GM23338 (cell line): ENCODE measurements around the gene VPS45.

ENCODE experiments used
- CREB1 ChIP-seq: fragments of 250-450 bp; sonication (Bioruptor Pico); IDR thresholded peaks from 2 replicates; pipeline ENCODE4 v1.5.0; 2020; ENCODE audit warnings: low read depth, mild to moderate bottlenecking, moderate library complexity
- CTCF ChIP-seq, 2 experiments: fragments of 200-600 bp in 1 of 2; sonication (generic) in 1 of 2; conservative IDR thresholded peaks; 2 replicates each; pipeline versions ENCODE4 v1.5.1 to v1.6.1; 2016 to 2017; ENCODE audit warnings: antibody characterized with exemption in 2 of 2, low read depth in 2 of 2, mild to moderate bottlenecking in 2 of 2, moderate library complexity in 1 of 2
- EZH2 ChIP-seq: fragments of 200-600 bp; sonication (generic); IDR thresholded peaks from one replicate; pipeline ENCODE4 v1.8.0; 2017; ENCODE audit warnings: antibody characterized with exemption, mild to moderate bottlenecking, low read depth; ENCODE audit not compliant: unreplicated experiment
- EZH2phosphoT487 ChIP-seq: fragments of 200-600 bp; sonication (generic); IDR thresholded peaks from one replicate; pipeline ENCODE4 v1.8.1; 2018; ENCODE audit warnings: antibody characterized with exemption; ENCODE audit not compliant: unreplicated experiment
- JUNB ChIP-seq: IDR thresholded peaks from one replicate; pipeline ENCODE4 v1.6.1; 2016; ENCODE audit warnings: antibody characterized with exemption; ENCODE audit not compliant: unreplicated experiment
- NANOG ChIP-seq: IDR thresholded peaks from 2 replicates; pipeline ENCODE4 v1.6.1; 2016; ENCODE audit warnings: antibody characterized with exemption, borderline replicate concordance
- POLR2AphosphoS5 ChIP-seq: IDR thresholded peaks from 2 replicates; pipeline ENCODE4 v1.6.1; 2016; ENCODE audit warnings: antibody characterized with exemption, low read depth
- STAT1 ChIP-seq: IDR thresholded peaks from one replicate; pipeline ENCODE4 v1.6.1; 2016; ENCODE audit warnings: antibody characterized with exemption; ENCODE audit not compliant: unreplicated experiment
- ZNF331 ChIP-seq: fragments of 250-450 bp; sonication (Bioruptor Pico); IDR thresholded peaks from 2 replicates; pipeline ENCODE4 v1.5.0; 2020; ENCODE audit warnings: low read depth, mild to moderate bottlenecking, moderate library complexity
- ZNF462 ChIP-seq: fragments of 250-450 bp; sonication (Bioruptor Pico); IDR thresholded peaks from 2 replicates; pipeline ENCODE4 v1.5.0; 2020; ENCODE audit warnings: mild to moderate bottlenecking, moderate library complexity
- TF ChIP-seq, protein P1 (sequence below): IDR thresholded peaks from one replicate; pipeline ENCODE4 v1.6.1; 2018; ENCODE audit warnings: antibody characterized with exemption; ENCODE audit not compliant: unreplicated experiment

DNA sequence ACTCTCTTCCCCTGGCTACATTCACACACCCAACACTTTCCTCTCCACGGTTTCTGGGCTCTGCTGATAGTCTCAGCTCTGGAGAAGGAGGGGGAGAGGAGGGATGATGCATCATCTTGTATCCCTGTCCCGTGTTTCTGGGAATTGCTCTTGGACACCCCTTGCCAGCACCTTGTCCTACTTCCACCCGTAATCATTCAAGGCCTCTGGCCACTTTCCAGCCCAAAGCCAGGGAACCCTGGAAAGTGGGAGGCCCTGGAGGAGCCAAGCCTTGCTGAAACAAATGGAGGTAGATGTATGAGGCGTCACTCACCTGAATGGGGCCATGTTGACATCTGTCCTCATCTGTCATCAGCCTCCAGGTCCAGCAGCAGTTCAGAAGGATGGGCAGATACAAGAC, 86.6 kb downstream of the VPS45 start:
- TF ChIP-seq CTCF (conservative IDR thresholded peaks at IDR 0.05; ENCODE audit: low read depth in 2 of 2), result no peak
- no peak for TF ChIP-seq EZH2
- TF ChIP-seq JUNB, result no peak
- TF ChIP-seq EZH2phosphoT487, result no peak
- no peak for TF ChIP-seq POLR2AphosphoS5
- TF ChIP-seq CREB1 (CRISPR knock-in tag), result no peak
- TF ChIP-seq ZNF462 (CRISPR knock-in tag), result no peak
- TF ChIP-seq STAT1, result no peak
- TF ChIP-seq NANOG, result no peak
- TF ChIP-seq, protein P1, sequence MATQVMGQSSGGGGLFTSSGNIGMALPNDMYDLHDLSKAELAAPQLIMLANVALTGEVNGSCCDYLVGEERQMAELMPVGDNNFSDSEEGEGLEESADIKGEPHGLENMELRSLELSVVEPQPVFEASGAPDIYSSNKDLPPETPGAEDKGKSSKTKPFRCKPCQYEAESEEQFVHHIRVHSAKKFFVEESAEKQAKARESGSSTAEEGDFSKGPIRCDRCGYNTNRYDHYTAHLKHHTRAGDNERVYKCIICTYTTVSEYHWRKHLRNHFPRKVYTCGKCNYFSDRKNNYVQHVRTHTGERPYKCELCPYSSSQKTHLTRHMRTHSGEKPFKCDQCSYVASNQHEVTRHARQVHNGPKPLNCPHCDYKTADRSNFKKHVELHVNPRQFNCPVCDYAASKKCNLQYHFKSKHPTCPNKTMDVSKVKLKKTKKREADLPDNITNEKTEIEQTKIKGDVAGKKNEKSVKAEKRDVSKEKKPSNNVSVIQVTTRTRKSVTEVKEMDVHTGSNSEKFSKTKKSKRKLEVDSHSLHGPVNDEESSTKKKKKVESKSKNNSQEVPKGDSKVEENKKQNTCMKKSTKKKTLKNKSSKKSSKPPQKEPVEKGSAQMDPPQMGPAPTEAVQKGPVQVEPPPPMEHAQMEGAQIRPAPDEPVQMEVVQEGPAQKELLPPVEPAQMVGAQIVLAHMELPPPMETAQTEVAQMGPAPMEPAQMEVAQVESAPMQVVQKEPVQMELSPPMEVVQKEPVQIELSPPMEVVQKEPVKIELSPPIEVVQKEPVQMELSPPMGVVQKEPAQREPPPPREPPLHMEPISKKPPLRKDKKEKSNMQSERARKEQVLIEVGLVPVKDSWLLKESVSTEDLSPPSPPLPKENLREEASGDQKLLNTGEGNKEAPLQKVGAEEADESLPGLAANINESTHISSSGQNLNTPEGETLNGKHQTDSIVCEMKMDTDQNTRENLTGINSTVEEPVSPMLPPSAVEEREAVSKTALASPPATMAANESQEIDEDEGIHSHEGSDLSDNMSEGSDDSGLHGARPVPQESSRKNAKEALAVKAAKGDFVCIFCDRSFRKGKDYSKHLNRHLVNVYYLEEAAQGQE, result no peak
- TF ChIP-seq ZNF331 (CRISPR knock-in tag), result no peak
